ENCODE data around the gene ANKRD63. TPM values are rescaled to one million over a fixed set of nuclear protein-coding genes. Genes with fewer than 3 reads are reported as not detected.
A peak's percentile ranks its signal among the peaks of the same experiment; 100 is the strongest.

The ANKRD63 gene
- polyA plus RNA-seq, 1 donor: 0.16 TPM

- Histone ChIP-seq H3K4me3 (ENCODE audit: low read length) (no peak overlapping the region), H3K27ac (ENCODE audit: low read length) (no peak overlapping the region), H3K27me3 (ENCODE audit: control insufficient read depth, insufficient read depth, low read length) (peaks cover 48% of the 10 kb centered on the region), H3K9me3 (ENCODE audit: control insufficient read depth, low read depth, low read length) (peaks cover 12% of the 10 kb centered on the region), H3K4me1 (ENCODE audit: control insufficient read depth, insufficient read depth, low read length) (peaks cover 15% of the 10 kb centered on the region), H3K36me3 (ENCODE audit: control insufficient read depth, insufficient read depth, low read length) (peaks cover 17% of the 10 kb centered on the region)
- WGBS (ENCODE audit: insufficient coverage, low lambda C conversion rate): no CpG with 5 or more reads among the region's 10 CpGs
- DNase-seq: no peak
Measured at GRCh38 chr15:40278026-40278425, 4.8 kb downstream of the ANKRD63 start.

GRCh38 chr15:40277471-40277870 lies 5.4 kb downstream of the ANKRD63 start:
- Histone ChIP-seq H3K4me1 (ENCODE audit: control insufficient read depth, insufficient read depth, low read length) (peaks cover 14% of the 10 kb centered on the region), H3K9me3 (ENCODE audit: control insufficient read depth, low read depth, low read length) (peaks cover 10% of the 10 kb centered on the region), H3K4me3 (ENCODE audit: low read length) (no peak overlapping the region), H3K27ac (ENCODE audit: low read length) (no peak overlapping the region), H3K36me3 (ENCODE audit: control insufficient read depth, insufficient read depth, low read length) (peaks cover 18% of the 10 kb centered on the region), H3K27me3 (ENCODE audit: control insufficient read depth, insufficient read depth, low read length) (peaks cover 43% of the 10 kb centered on the region)
- DNase-seq: no peak
- WGBS (ENCODE audit: insufficient coverage, low lambda C conversion rate): 100% methylated on average over 1 of the region's 16 CpGs

GRCh38 chr15:40276927-40277326 lies 5.9 kb downstream of the ANKRD63 start:
- DNase-seq: no peak
- no CpG with 5 or more reads among the region's 4 CpGs for WGBS (ENCODE audit: insufficient coverage, low lambda C conversion rate)
- Histone ChIP-seq H3K27ac (ENCODE audit: low read length) (no peak overlapping the region), H3K4me1 (ENCODE audit: control insufficient read depth, insufficient read depth, low read length) (peaks cover 14% of the 10 kb centered on the region), H3K9me3 (ENCODE audit: control insufficient read depth, low read depth, low read length) (peaks cover 10% of the 10 kb centered on the region), H3K36me3 (ENCODE audit: control insufficient read depth, insufficient read depth, low read length) (peaks cover 18% of the 10 kb centered on the region), H3K4me3 (ENCODE audit: low read length) (no peak overlapping the region), H3K27me3 (ENCODE audit: control insufficient read depth, insufficient read depth, low read length) (peaks cover 37% of the 10 kb centered on the region)

- H3K4me3 ChIP-seq (ENCODE audit: low read length): no peak overlapping the region
- peaks cover 18% of the 10 kb centered on the region for H3K36me3 ChIP-seq (ENCODE audit: control insufficient read depth, insufficient read depth, low read length)
- no peak overlapping the region for H3K27ac ChIP-seq (ENCODE audit: low read length)
- DNase-seq: no peak
- H3K27me3 ChIP-seq (ENCODE audit: control insufficient read depth, insufficient read depth, low read length): peaks cover 30% of the 10 kb centered on the region
- no CpG with 5 or more reads among the region's 7 CpGs for WGBS (ENCODE audit: insufficient coverage, low lambda C conversion rate)
- peaks cover 10% of the 10 kb centered on the region for H3K4me1 ChIP-seq (ENCODE audit: control insufficient read depth, insufficient read depth, low read length)
- H3K9me3 ChIP-seq (ENCODE audit: control insufficient read depth, low read depth, low read length): peaks cover 5% of the 10 kb centered on the region
Measured at GRCh38 chr15:40275954-40276353, 6.9 kb downstream of the ANKRD63 start.

- Histone ChIP-seq H3K4me3 (ENCODE audit: low read length) (no peak overlapping the region), H3K27ac (ENCODE audit: low read length) (no peak overlapping the region), H3K4me1 (ENCODE audit: control insufficient read depth, insufficient read depth, low read length) (peaks cover 10% of the 10 kb centered on the region), H3K9me3 (ENCODE audit: control insufficient read depth, low read depth, low read length) (peaks cover 5% of the 10 kb centered on the region), H3K27me3 (ENCODE audit: control insufficient read depth, insufficient read depth, low read length) (peaks cover 25% of the 10 kb centered on the region), H3K36me3 (ENCODE audit: control insufficient read depth, insufficient read depth, low read length) (peaks cover 19% of the 10 kb centered on the region)
- no CpG with 5 or more reads among the region's 5 CpGs for WGBS (ENCODE audit: insufficient coverage, low lambda C conversion rate)
- DNase-seq: no peak
Measured at GRCh38 chr15:40275523-40275922, 7.3 kb downstream of the ANKRD63 start.

GRCh38 chr15:40274350-40275274 lies 8.3 kb downstream of the ANKRD63 start:
- Histone ChIP-seq H3K4me3 (ENCODE audit: low read length) (no peak overlapping the region), H3K27me3 (ENCODE audit: control insufficient read depth, insufficient read depth, low read length) (peaks cover 16% of the 10 kb centered on the region), H3K4me1 (ENCODE audit: control insufficient read depth, insufficient read depth, low read length) (peaks cover 3% of the 10 kb centered on the region), H3K27ac (ENCODE audit: low read length) (no peak overlapping the region), H3K9me3 (ENCODE audit: control insufficient read depth, low read depth, low read length) (no peaks in the 10 kb centered on the region), H3K36me3 (ENCODE audit: control insufficient read depth, insufficient read depth, low read length) (peaks cover 21% of the 10 kb centered on the region)
- DNase-seq: peak; percentile 61 to 65
- WGBS (ENCODE audit: insufficient coverage, low lambda C conversion rate): no CpG with 5 or more reads among the region's 26 CpGs

- Histone ChIP-seq H3K4me1 (ENCODE audit: control insufficient read depth, insufficient read depth, low read length) (no peaks in the 10 kb centered on the region), H3K36me3 (ENCODE audit: control insufficient read depth, insufficient read depth, low read length) (peaks cover 25% of the 10 kb centered on the region), H3K4me3 (ENCODE audit: low read length) (no peak overlapping the region), H3K27ac (ENCODE audit: low read length) (no peak overlapping the region), H3K27me3 (ENCODE audit: control insufficient read depth, insufficient read depth, low read length) (peaks cover 6% of the 10 kb centered on the region), H3K9me3 (ENCODE audit: control insufficient read depth, low read depth, low read length) (no peaks in the 10 kb centered on the region)
- WGBS (ENCODE audit: insufficient coverage, low lambda C conversion rate): no CpG with 5 or more reads among the region's 9 CpGs
- DNase-seq: no peak
Measured at GRCh38 chr15:40273428-40273827, 9.4 kb downstream of the ANKRD63 start.

GRCh38 chr15:40272485-40273056 lies 10.3 kb downstream of the ANKRD63 start:
- Histone ChIP-seq H3K9me3 (ENCODE audit: control insufficient read depth, low read depth, low read length) (no peaks in the 10 kb centered on the region), H3K27me3 (ENCODE audit: control insufficient read depth, insufficient read depth, low read length) (no peaks in the 10 kb centered on the region), H3K4me1 (ENCODE audit: control insufficient read depth, insufficient read depth, low read length) (no peaks in the 10 kb centered on the region), H3K4me3 (ENCODE audit: low read length) (no peak overlapping the region), H3K36me3 (ENCODE audit: control insufficient read depth, insufficient read depth, low read length) (peaks cover 34% of the 10 kb centered on the region), H3K27ac (ENCODE audit: low read length) (no peak overlapping the region)
- no peak for DNase-seq
- no CpG with 5 or more reads among the region's 20 CpGs for WGBS (ENCODE audit: insufficient coverage, low lambda C conversion rate)

- DNase-seq: no peak
- no peaks in the 10 kb centered on the region for H3K27me3 ChIP-seq (ENCODE audit: control insufficient read depth, insufficient read depth, low read length)
- WGBS (ENCODE audit: insufficient coverage, low lambda C conversion rate): no CpG with 5 or more reads among the region's 25 CpGs
- no peaks in the 10 kb centered on the region for H3K9me3 ChIP-seq (ENCODE audit: control insufficient read depth, low read depth, low read length)
- no peak overlapping the region for H3K4me3 ChIP-seq (ENCODE audit: low read length)
- no peaks in the 10 kb centered on the region for H3K4me1 ChIP-seq (ENCODE audit: control insufficient read depth, insufficient read depth, low read length)
- H3K36me3 ChIP-seq (ENCODE audit: control insufficient read depth, insufficient read depth, low read length): peaks cover 35% of the 10 kb centered on the region
- H3K27ac ChIP-seq (ENCODE audit: low read length): no peak overlapping the region
Measured at GRCh38 chr15:40271685-40272484, 11.0 kb downstream of the ANKRD63 start.

GRCh38 chr15:40270246-40270995 lies 12.4 kb downstream of the ANKRD63 start:
- no peak overlapping the region for H3K4me3 ChIP-seq (ENCODE audit: low read length)
- DNase-seq: no peak
- no peak overlapping the region for H3K27ac ChIP-seq (ENCODE audit: low read length)
- H3K27me3 ChIP-seq (ENCODE audit: control insufficient read depth, insufficient read depth, low read length): no peaks in the 10 kb centered on the region
- peaks cover 40% of the 10 kb centered on the region for H3K36me3 ChIP-seq (ENCODE audit: control insufficient read depth, insufficient read depth, low read length)
- no peaks in the 10 kb centered on the region for H3K9me3 ChIP-seq (ENCODE audit: control insufficient read depth, low read depth, low read length)
- no peaks in the 10 kb centered on the region for H3K4me1 ChIP-seq (ENCODE audit: control insufficient read depth, insufficient read depth, low read length)
- no CpG with 5 or more reads among the region's 11 CpGs for WGBS (ENCODE audit: insufficient coverage, low lambda C conversion rate)

Measured in large intestine (tissue), 3 donors.